Activated CD8-positive, alpha-beta memory T cell treated with anti-CD3 and anti-CD28 coated beads for 1 hour (primary cell): ENCODE results near the gene KRTAP9-2.
"Not testable (repeated sequence)": the region's sequence is repeated elsewhere in the genome, so short reads cannot be mapped to it uniquely, and the experiment has no call there.

ENCODE experiments used
- DNase-seq, 2 donors: peaks; one replicate each; pipeline ENCODE4 v3.0.0-alpha.2; 2020; ENCODE audit warnings: low read depth in 1 of 2; ENCODE audit errors: extremely low read depth in 1 of 2

Gene KRTAP9-2

DNA sequence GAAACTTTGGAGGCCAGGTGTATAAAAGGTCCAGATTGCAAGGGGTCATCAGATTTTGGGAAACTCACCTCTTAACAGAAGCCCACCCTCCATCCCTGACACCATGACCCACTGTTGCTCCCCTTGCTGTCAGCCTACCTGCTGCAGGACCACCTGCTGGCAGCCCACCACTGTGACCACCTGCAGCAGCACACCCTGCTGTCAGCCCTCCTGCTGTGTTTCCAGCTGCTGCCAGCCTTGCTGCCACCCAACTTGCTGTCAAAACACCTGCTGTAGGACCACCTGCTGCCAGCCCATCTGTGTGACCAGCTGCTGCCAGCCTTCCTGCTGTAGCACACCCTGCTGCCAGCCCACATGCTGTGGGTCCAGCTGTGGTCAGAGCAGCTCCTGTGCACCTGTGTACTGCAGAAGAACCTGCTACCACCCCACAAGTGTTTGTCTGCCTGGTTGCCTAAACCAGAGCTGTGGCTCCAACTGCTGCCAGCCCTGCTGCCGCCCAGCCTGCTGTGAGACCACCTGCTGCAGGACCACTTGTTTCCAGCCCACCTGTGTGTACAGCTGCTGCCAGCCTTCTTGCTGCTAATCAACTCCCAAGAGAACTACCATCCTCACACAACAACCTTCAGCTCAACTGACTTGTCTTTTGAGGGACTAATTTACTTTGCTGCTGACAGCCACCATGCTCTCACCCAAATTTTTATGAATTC lies 6.1 kb downstream of the KRTAP9-2 start, which contains the start of gene KRTAP9-3:
Gene KRTAP9-3 (plus strand): TSS at position 51 of the 707 bp plus-strand sequence. CDS start 53 bp downstream, at position 104.
- DNase-seq, result not testable (repeated sequence)

DNA sequence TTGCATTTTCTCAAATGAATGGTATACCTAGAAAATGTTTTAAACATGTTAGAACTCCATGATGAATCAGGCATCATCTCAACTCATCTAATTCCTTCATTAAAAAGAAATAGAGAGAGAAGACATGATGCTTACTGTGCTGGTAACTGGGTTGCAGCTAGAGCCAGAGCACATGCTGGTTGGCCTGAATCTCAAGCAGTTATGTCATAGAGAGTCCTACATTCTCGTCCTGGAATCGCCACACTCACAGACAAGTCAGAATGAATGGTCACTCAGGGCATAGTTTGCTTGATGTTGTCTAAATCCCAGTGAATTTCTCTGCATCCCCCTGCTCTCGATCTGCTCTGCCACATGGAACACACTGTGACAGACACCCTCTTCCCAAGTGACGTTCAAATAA lies 10.7 kb downstream of the KRTAP9-2 start:
- DNase-seq, result not testable (repeated sequence)

DNA sequence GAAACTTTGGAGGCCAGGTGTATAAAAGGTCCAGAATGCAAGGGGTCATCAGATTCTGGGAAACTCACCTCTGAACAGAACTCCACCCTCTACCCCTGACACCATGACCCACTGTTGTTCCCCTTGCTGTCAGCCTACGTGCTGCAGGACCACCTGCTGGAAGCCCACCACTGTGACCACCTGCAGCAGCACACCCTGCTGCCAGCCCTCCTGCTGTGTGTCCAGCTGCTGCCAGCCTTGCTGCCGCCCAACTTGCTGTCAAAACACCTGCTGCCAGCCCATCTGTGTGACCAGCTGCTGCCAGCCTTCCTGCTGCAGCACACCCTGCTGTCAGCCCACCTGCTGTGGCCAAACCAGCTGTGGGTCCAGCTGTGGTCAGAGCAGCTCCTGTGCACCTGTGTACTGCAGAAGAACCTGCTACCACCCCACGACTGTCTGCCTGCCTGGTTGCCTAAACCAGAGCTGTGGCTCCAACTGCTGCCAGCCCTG lies 11.5 kb downstream of the KRTAP9-2 start, which contains the start of gene KRTAP9-8:
Gene KRTAP9-8 (plus strand): TSS at position 51 of the 489 bp plus-strand sequence. CDS start 53 bp downstream, at position 104.
- DNase-seq, result not testable (repeated sequence)

DNA sequence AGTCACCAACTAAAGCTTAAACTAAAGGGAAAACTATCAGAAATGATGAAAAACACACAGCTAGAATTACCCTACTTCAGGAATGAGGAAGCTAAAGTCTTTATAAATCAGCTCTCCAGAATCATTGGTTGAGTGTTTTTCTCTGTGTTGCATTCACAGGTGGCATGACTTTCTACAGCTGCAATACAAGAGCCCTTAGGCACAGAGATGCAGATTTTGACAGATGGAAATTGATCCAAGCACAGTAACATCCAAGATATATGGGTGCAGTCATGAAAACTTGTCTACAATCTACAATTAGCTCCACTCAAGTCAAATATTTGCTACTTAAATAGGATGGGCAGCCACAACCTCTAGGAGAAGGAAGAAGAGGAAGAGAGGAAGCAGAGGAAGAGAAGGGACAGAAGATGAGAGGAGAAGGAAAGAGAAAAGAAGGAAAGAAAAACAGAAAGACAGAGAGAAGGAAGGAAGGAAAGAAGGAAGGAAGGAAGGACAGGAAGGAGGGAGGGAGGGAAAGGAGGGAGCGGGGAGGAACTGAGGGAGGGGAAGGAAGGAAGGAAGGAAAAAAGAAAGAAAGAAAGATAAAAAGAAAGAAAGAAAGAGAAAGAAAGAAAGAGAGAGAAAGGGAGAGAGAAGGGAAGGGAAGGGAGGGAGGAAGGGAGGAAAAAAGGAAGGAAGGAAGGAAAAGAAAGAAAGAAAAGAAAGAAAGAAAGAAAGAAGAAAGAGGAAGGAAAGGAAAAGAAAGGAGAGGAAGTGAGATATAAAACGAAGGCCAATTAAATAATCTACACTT lies 20.7 kb downstream of the KRTAP9-2 start:
- DNase-seq, result not testable (repeated sequence)

DNA sequence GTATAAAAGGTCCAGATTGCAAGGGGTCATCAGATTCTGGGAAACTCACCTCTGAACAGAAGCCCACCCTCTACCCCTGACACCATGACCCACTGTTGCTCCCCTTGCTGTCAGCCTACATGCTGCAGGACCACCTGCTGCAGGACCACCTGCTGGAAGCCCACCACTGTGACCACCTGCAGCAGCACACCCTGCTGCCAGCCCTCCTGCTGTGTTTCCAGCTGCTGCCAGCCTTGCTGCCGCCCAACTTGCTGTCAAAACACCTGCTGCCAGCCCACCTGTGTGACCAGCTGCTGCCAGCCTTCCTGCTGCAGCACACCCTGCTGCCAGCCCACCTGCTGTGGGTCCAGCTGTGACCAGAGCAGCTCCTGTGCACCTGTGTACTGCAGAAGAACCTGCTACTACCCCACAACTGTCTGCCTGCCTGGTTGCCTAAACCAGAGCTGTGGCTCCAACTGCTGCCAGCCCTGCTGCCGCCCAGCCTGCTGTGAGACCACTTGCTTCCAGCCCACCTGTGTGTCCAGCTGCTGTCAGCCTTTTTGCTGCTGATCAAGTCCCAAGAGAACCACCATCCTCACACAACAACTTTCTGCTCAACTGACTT lies 23.3 kb downstream of the KRTAP9-2 start, which contains the start of gene KRTAP9-4:
Gene KRTAP9-4 (plus strand): TSS at position 51 of the 604 bp plus-strand sequence. CDS start 34 bp downstream, at position 85.
- DNase-seq, result not testable (repeated sequence)

DNA sequence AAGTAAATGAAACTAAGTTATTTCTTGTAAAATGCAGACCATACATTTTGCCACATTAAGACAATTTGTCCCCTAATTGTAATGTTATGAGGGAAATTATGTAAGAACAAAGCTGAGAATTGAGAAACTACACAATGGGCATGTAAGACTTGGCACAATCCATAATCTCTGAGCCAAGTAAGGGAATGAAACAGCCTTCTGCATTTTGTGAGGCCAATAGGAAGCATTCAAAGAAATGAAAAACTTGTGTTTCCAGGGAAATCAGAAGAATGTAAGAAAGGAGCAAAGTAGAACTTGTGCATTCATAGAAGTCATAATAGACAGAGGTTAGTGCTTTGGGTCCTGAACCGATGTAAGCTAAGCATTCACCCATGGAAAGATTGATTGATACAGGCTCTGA lies 24.8 kb downstream of the KRTAP9-2 start:
- DNase-seq, result no peak

DNA sequence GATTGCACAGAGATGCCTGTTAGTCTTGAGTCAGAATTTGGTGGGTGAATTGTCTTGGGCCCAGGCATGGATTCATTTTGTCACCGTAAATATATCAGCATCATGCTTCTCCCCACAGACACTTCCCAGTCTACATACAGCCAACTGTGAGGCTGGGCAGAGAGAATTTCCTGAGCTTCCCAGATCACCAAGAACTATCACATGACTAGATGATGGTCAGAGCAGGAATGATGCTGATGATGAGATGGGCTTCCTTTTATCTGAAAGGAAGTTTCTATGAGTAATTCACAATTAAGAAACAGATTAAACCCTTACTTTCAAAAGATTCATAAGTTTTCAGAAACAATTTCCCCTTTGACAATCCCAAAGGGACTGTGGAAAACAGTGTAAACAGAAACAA lies 28.4 kb downstream of the KRTAP9-2 start:
- DNase-seq, result no peak

DNA sequence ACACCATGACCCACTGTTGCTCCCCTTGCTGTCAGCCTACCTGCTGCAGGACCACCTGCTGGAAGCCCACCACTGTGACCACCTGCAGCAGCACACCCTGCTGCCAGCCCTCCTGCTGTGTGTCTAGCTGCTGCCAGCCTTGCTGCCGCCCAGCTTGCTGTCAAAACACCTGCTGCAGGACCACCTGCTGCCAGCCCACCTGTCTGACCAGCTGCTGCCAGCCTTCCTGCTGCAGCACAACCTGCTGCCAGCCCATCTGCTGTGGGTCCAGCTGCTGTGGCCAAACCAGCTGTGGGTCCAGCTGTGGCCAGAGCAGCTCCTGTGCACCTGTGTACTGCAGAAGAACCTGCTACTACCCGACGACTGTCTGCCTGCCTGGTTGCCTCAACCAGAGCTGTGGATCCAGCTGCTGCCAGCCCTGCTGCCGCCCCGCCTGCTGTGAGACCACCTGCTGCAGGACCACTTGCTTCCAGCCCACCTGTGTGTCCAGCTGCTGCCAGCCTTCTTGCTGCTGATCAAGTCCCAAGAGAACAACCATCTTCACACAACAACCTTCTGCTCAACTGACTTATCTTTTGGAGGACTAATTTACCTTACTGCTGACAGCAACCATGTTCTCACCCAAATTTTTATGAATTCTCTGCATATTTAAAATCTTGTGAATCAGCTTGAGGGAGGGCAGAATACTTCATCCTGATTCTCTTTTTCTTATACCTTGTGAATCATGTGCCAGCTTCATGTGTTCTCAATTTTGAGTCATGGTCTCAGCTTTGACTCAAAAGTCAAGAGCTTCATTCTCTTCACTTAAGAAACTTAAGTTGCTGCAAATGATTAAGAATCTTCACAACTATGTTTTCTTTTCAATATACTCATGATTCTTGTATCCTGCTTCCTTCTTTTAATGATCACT lies 29.2 kb downstream of the KRTAP9-2 start, which contains the start of gene KRTAP9-9:
Gene KRTAP9-9 (plus strand): TSS at position 4 of the 910 bp plus-strand sequence.
- DNase-seq, result not testable (repeated sequence)

DNA sequence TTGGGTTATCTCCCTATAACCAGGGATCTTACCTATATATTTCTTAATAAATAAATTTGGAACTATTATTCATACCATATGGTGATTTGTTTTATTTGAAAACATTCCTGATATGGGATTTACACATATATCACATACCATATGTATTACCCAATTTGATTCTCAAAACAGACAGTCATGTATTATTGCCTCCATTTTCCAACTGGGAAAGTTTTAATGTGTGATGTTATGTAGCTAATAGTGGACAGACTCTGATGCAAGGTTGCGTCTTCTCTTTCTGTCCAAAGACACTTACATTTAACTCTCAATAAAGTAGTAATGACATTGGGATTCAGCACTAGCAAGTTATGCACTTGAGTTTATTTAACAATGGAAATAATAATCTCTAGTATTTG lies 29.8 kb downstream of the KRTAP9-2 start:
- no peak for DNase-seq

DNA sequence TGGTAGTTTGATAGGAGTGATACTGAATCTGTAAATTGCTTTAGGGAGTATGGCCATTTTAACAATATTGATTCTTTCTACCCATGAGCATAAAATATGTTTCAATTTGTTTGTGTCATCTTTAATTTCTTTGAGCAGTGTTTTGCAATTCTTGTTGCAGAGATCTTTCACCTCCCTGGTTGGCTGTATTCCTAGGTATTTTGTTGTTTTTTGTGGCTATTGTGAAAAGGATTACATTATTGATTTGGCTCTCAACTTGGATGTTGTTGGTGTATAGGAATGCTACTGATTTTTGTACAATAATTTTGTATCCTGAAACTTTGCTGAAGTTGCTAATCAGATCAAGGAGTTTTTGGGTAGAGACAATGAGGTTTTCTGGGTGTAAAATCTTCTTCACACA lies 32.0 kb downstream of the KRTAP9-2 start:
- DNase-seq, result no peak

DNA sequence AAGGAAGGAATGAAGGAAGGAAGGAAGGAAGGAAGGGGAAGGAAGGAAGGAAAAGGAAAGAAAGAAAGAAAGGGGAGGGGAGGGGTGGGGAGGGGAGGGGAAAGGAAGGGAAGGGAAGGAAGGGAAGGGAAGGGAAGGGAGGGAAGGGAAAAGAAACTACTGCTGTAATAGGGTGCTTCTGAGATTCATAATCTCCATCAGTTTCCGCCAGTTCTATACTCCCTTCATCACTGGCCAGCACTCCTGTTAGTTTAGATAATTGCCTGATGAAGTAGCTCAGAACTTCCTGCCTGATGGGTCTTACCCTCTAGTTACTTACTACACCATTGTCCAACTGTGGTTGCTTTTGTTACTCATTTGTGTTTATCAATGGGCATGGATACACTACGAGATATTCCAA lies 36.8 kb downstream of the KRTAP9-2 start:
- DNase-seq, result no peak

DNA sequence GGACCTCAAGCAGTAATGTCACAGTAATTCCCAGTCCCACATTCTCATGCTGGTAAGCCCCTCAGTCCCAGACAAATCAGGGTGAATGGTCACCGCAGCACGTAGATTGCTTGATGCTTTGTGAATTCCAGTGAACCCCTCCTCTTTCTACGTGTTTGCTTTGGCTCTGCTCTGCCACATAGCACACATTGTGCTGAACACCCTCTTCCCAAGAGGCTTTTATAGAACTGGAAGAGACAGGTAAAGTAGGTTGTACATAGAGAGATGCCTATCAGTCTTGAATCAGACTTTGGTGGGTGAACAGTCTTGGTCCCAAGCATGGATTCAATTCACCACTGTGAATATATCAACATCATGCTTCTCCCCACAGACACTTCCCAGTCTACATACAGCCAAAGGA lies 38.2 kb downstream of the KRTAP9-2 start:
- DNase-seq, result no peak

DNA sequence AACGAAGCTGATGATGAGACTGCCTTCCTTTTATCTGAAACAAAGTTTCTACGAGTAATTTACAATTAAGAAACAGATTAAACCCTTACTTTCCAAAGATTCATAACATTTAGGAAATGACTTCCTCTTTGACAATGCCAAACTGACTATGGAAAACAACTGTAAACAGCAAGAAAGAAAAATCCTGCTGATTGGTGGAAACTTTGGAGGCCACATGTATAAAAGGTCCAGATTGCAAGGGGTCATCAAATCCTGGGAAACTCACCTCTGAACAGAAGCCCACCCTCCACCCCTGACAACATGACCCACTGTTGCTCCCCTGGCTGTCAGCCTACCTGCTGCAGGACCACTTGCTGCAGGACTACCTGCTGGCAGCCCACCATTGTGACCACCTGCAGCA lies 38.6 kb downstream of the KRTAP9-2 start, which contains the start of gene KRTAP9-6:
Gene KRTAP9-6 (plus strand): TSS at position 301 of the 400 bp plus-strand sequence. CDS start 0 bp downstream, at position 301.
- no peak for DNase-seq

DNA sequence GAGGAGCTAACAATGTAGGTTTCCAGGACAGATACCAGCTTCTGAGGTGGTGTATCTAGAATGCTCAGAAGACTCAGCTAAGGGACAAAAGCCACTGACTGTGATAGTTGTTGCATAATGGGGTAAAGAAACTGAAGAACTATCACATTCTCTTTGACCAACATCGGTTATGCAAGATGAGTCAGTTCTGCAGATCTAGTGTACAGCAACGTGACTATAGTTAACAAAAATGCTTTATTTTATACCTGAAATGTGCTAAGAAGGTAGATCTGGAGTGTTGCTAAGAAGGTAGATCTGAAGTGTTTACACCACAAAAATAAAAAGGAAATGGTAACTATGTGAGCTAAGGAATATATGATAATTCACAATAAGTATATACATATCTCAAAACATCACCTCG lies 41.3 kb downstream of the KRTAP9-2 start:
- no peak for DNase-seq

DNA sequence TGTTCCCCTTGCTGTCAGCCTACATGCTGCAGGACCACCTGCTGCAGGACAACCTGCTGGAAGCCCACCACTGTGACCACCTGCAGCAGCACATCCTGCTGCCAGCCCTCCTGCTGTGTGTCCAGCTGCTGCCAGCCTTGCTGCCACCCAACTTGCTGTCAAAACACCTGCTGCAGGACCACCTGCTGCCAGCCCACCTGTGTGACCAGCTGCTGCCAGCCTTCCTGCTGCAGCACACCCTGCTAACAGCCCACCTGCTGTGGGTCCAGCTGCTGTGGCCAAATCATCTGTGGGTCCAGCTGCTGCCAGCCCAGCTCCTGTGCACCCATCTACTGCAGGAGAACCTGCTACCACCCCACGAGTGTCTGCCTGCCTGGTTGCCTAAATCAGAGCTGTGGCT lies 44.9 kb downstream of the KRTAP9-2 start:
- not testable (repeated sequence) for DNase-seq

DNA sequence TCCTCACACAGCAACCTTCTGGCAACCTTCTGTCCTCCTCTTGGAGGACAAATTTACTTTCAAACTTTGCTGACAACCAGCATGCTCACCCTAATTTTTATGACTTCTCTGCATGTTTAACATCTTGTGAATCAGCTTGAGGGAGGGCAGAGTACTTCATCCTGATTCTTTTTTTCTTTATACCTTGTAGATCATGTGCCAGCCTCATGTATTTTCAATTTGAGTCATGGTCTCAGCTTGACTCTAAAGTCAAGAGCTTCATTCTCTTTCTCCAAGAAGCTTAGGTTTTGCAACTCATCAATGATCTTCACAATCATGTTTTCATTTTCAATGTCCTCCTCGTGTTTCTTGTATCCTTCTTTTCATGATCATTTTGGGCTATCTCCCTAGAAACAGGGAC lies 45.4 kb downstream of the KRTAP9-2 start:
- no peak for DNase-seq

DNA sequence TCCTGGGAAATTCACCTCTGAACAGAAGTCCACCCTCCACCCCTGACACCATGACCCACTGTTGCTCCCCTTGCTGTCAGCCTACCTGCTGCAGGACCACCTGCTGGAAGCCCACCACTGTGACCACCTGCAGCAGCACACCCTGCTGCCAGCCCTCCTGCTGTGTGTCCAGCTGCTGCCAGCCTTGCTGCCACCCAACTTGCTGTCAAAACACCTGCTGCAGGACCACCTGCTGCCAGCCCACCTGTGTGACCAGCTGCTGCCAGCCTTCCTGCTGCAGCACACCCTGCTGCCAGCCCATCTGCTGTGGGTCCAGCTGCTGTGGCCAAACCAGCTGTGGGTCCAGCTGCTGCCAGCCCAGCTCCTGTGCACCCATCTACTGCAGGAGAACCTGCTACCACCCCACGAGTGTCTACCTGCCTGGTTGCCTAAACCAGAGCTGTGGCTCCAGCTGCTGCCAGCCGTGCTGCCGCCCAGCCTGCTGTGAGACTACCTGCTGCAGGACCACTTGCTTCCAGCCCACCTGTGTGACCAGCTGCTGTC lies 49.3 kb downstream of the KRTAP9-2 start, which contains the start of gene KRTAP9-7:
Gene KRTAP9-7 (plus strand): TSS at position 51 of the 543 bp plus-strand sequence. CDS start 0 bp downstream, at position 51.
- not testable (repeated sequence) for DNase-seq
